HL-60 (cell line): ENCODE measurements around the gene IPCEF1.
"Not testable (repeated sequence)": the region's sequence is repeated elsewhere in the genome, so short reads cannot be mapped to it uniquely, and the experiment has no call there.

Experiments used
- DNase-seq, 2 experiments: peaks; one replicate each; pipeline ENCODE4 v3.0.0-alpha.2; 2010 to 2020; ENCODE audit warnings: low read depth in 1 of 2, low spot score in 1 of 2
- H3K27ac ChIP-seq: fragments of 250-450 bp; sonication (Bioruptor Pico); replicated peaks from 2 replicates; pipeline ENCODE4 v1.5.1; 2020; ENCODE audit warnings: mild to moderate bottlenecking, moderate library complexity
- H3K27me3 ChIP-seq: fragments of 250-450 bp; sonication (Bioruptor Pico); 2 replicates; pipeline ENCODE4 v1.5.1; 2021; ENCODE audit warnings: mild to moderate bottlenecking, moderate library complexity; ENCODE audit not compliant: insufficient read depth, poor library complexity, severe bottlenecking
- H3K4me3 ChIP-seq: replicated peaks from 2 replicates; pipeline ENCODE4 v1.5.1; 2011; ENCODE audit warnings: mild to moderate bottlenecking, control low read depth, low read length; ENCODE audit not compliant: insufficient read depth
- GABPA ChIP-seq: IDR thresholded peaks from 2 replicates; pipeline ENCODE4 v1.6.1; 2012; ENCODE audit warnings: low read depth
- POLR2AphosphoS5 ChIP-seq: IDR thresholded peaks from 2 replicates; pipeline ENCODE4 v1.6.1; 2012; ENCODE audit warnings: low read depth
- SPI1 ChIP-seq: IDR thresholded peaks from 2 replicates; pipeline ENCODE4 v1.6.1; 2012; ENCODE audit warnings: low read depth, mild to moderate bottlenecking, borderline replicate concordance
- TF ChIP-seq, protein P1 (sequence below): IDR thresholded peaks from 2 replicates; pipeline ENCODE4 v1.6.1; 2012; ENCODE audit warnings: low read depth; ENCODE audit not compliant: insufficient replicate concordance
- TF ChIP-seq, protein P2 (sequence below): IDR thresholded peaks from one replicate; pipeline ENCODE4 v1.5.1; 2011; ENCODE audit warnings: low read length, control low read depth, inconsistent platforms; ENCODE audit not compliant: insufficient read depth

Gene IPCEF1

DNA sequence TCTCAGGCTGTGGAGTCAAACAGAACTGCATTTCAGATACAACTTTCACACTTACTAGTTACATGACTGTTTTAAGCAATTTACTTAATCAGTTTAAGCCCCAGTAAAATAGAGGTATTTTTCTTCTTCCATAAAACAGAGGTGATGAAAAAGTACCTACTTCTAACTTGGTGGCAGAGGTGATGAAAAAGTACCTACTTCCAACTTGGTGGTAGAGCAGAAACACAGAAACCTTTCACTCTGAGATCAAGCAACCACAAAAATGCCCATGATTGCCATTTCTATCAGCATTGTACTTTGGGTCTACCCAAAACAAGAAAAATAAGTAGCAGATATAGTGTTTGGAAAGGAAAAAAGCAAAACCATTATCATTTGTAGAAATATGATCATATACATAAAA lies 168.9 kb downstream of the IPCEF1 start:
- no peaks in the 10 kb centered on the region for H3K27me3 ChIP-seq
- DNase-seq: no peak
- TF ChIP-seq, protein P1, sequence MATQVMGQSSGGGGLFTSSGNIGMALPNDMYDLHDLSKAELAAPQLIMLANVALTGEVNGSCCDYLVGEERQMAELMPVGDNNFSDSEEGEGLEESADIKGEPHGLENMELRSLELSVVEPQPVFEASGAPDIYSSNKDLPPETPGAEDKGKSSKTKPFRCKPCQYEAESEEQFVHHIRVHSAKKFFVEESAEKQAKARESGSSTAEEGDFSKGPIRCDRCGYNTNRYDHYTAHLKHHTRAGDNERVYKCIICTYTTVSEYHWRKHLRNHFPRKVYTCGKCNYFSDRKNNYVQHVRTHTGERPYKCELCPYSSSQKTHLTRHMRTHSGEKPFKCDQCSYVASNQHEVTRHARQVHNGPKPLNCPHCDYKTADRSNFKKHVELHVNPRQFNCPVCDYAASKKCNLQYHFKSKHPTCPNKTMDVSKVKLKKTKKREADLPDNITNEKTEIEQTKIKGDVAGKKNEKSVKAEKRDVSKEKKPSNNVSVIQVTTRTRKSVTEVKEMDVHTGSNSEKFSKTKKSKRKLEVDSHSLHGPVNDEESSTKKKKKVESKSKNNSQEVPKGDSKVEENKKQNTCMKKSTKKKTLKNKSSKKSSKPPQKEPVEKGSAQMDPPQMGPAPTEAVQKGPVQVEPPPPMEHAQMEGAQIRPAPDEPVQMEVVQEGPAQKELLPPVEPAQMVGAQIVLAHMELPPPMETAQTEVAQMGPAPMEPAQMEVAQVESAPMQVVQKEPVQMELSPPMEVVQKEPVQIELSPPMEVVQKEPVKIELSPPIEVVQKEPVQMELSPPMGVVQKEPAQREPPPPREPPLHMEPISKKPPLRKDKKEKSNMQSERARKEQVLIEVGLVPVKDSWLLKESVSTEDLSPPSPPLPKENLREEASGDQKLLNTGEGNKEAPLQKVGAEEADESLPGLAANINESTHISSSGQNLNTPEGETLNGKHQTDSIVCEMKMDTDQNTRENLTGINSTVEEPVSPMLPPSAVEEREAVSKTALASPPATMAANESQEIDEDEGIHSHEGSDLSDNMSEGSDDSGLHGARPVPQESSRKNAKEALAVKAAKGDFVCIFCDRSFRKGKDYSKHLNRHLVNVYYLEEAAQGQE: no peak
- TF ChIP-seq, protein P2, sequence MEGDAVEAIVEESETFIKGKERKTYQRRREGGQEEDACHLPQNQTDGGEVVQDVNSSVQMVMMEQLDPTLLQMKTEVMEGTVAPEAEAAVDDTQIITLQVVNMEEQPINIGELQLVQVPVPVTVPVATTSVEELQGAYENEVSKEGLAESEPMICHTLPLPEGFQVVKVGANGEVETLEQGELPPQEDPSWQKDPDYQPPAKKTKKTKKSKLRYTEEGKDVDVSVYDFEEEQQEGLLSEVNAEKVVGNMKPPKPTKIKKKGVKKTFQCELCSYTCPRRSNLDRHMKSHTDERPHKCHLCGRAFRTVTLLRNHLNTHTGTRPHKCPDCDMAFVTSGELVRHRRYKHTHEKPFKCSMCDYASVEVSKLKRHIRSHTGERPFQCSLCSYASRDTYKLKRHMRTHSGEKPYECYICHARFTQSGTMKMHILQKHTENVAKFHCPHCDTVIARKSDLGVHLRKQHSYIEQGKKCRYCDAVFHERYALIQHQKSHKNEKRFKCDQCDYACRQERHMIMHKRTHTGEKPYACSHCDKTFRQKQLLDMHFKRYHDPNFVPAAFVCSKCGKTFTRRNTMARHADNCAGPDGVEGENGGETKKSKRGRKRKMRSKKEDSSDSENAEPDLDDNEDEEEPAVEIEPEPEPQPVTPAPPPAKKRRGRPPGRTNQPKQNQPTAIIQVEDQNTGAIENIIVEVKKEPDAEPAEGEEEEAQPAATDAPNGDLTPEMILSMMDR: no peak
- TF ChIP-seq SPI1 (no peak), POLR2AphosphoS5 (no peak), GABPA (no peak)
- H3K4me3 ChIP-seq: no peak overlapping the region
- no peak overlapping the region for H3K27ac ChIP-seq

DNA sequence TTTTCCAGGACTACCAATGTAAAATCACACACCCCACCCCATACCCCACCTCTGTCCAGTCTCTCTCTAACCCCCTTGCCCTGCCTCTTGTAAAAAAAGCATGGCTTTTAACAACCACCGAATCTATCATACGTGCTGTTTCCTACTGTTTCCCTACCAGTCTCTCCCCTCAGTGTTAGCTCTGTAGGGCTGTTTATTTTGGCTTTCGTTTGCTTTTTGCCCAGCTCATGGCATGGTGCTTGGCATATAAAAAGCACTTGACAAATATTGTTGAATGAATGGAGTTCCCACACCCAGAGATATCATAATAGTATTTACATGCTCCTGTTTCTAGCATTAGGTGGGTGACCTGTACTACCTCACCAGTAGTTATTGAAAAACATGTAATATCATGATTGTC lies 169.4 kb downstream of the IPCEF1 start:
- TF ChIP-seq, protein P1: no peak
- no peak for TF ChIP-seq SPI1
- TF ChIP-seq, protein P2: no peak
- H3K27me3 ChIP-seq: no peaks in the 10 kb centered on the region
- no peak for DNase-seq
- no peak overlapping the region for H3K27ac ChIP-seq
- H3K4me3 ChIP-seq: no peak overlapping the region

DNA sequence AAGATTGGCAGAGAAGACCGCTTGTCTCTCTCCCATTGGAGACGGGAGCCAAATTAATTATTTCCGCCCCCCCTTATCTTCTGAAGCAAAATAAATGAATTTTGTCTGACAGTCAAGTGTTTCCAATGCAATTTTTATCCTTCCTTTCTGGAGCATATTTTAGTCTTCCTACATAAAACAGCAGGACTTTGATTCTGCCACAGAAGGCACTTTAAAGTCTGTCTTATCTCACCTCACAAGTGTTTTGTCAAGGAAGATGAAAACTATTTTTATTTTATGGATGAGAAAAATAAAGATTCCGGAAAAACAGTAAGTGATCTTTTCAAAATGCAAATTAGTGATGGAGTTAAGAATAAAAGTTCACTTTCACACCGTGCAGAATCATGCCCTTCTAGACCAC lies 177.2 kb downstream of the IPCEF1 start:
- TF ChIP-seq SPI1 (no peak), GABPA (no peak), POLR2AphosphoS5 (no peak)
- TF ChIP-seq, protein P2: no peak
- TF ChIP-seq, protein P1: no peak
- H3K27me3 ChIP-seq: no peaks in the 10 kb centered on the region
- no peak for DNase-seq
- H3K4me3 ChIP-seq: no peak overlapping the region
- H3K27ac ChIP-seq: no peak overlapping the region

DNA sequence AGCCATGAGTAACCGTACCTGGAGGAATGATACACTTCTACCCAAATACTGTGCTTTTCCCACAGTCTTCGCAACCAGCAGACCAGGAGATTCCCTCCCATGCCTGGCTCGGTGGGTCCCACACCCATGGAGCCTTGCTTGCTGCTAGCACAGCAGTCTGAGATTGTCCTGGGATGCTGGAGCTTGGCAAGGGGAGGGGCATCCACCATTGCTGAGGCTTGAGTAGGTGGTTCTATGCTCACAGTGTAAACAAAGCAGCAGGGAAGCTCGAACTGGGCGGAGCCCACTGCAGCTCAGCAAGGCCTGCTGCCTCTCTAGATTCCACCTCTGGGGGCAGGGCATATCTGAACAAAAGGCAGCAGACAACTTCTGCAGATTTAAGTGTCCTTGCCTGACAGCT lies 184.2 kb downstream of the IPCEF1 start:
- DNase-seq: not testable (repeated sequence)

More for the DNA sequence above, 184.2 kb downstream of the IPCEF1 start:
- not testable (repeated sequence) for H3K4me3 ChIP-seq, H3K27me3 ChIP-seq, H3K27ac ChIP-seq
